Panc1 (cell line): Measurements from ENCODE around the gene STON1. TPM values are rescaled to one million over a fixed set of nuclear protein-coding genes. Genes with fewer than 3 reads are reported as not detected.
"Not testable (repeated sequence)": the region's sequence is repeated elsewhere in the genome, so short reads cannot be mapped to it uniquely, and the experiment has no call there.

ENCODE experiments used
- ATAC-seq: fragments of 200-7000 bp; cut with Tn5 transposase; 2 replicates; pipeline ENCODE4 v1.9.1; 2020; ENCODE audit warnings: mild to moderate bottlenecking, moderate library complexity
- BruUV-seq: library from RNA; stranded (reverse); fragments of 400-500 nt; replicated peaks from 2 replicates; lab custom pipeline; 2021; lab: Mats Ljungman, UMichigan
- CTCF ChIA-PET: fragments of 300-600 bp; sonication (Branson Sonifier 250); formaldehyde crosslinking; loops from one replicate; lab custom pipeline; 2022; ENCODE audit warnings: antibody characterized with exemption; lab: Charles Lee
- POLR2A ChIA-PET: fragments of 300-600 bp; sonication (Branson Sonifier 250); formaldehyde crosslinking; loops from one replicate; lab custom pipeline; 2022; ENCODE audit warnings: antibody characterized with exemption; lab: Charles Lee
- DNase-seq: peaks from one replicate; pipeline ENCODE4 v3.0.0-alpha.2; 2010; ENCODE audit warnings: low read depth, low spot score
- H3K27ac ChIP-seq: 2 replicates; pipeline ENCODE4 v1.5.1; 2011; ENCODE audit warnings: mild to moderate bottlenecking, low read length, inconsistent platforms
- H3K27me3 ChIP-seq: fragments of 200-500 bp; sonication (Bioruptor generic); 2 replicates; pipeline ENCODE4 v1.6.0; 2014; ENCODE audit warnings: low read length, inconsistent platforms; ENCODE audit not compliant: control insufficient read depth, insufficient read depth
- H3K36me3 ChIP-seq: fragments of 200-500 bp; sonication (Bioruptor generic); 2 replicates; pipeline ENCODE4 v1.5.1; 2014; ENCODE audit warnings: inconsistent platforms, mild to moderate bottlenecking, low read length, moderate library complexity; ENCODE audit not compliant: control insufficient read depth, insufficient read depth
- H3K4me1 ChIP-seq: 2 replicates; pipeline ENCODE4 v1.5.1; 2011; ENCODE audit warnings: inconsistent platforms, mild to moderate bottlenecking, low read length, moderate library complexity; ENCODE audit not compliant: control insufficient read depth, insufficient read depth
- H3K4me3 ChIP-seq, 2 experiments: 2 replicates each; pipeline ENCODE4 v1.5.1; 2011 to 2012; ENCODE audit warnings: low read depth in 2 of 2, low read length in 2 of 2, mild to moderate bottlenecking in 2 of 2, inconsistent platforms in 1 of 2, moderate library complexity in 1 of 2
- H3K9me3 ChIP-seq: fragments of 200-500 bp; sonication (Bioruptor generic); 2 replicates; pipeline ENCODE4 v1.5.1; 2014; ENCODE audit warnings: low read depth, mild to moderate bottlenecking, inconsistent platforms, low read length, moderate library complexity; ENCODE audit not compliant: control insufficient read depth, insufficient read depth
- CTCF ChIP-seq: fragments of 450-650 bp; IDR thresholded peaks from 2 replicates; pipeline ENCODE4 v1.5.1; 2017; ENCODE audit warnings: mild to moderate bottlenecking
- POLR2AphosphoS5 ChIP-seq: IDR thresholded peaks from 2 replicates; pipeline ENCODE4 v1.6.1; 2012; ENCODE audit warnings: mild to moderate bottlenecking, low read depth, low read length, moderate library complexity
- REST ChIP-seq, 2 experiments: IDR thresholded peaks; 2 replicates each; pipeline ENCODE4 v1.6.1; 2011 to 2012; ENCODE audit warnings: low read depth in 2 of 2, control low read depth in 1 of 2, low read length in 1 of 2, mild to moderate bottlenecking in 1 of 2, moderate library complexity in 1 of 2; ENCODE audit not compliant: insufficient read depth in 1 of 2
- SIN3A ChIP-seq: IDR thresholded peaks from 2 replicates; pipeline ENCODE4 v1.6.1; 2012; ENCODE audit warnings: low read depth, mild to moderate bottlenecking, low read length, moderate library complexity, borderline replicate concordance; ENCODE audit not compliant: insufficient read depth
- TCF7L2 ChIP-seq: IDR thresholded peaks from 2 replicates; pipeline ENCODE4 v1.6.1; 2011; ENCODE audit warnings: mild to moderate bottlenecking, low read depth, low read length, inconsistent platforms
- in situ Hi-C: cut with HindIII; loops from 2 replicates; pipeline ENCODE4 v1.10.0; 2016; ENCODE audit warnings: low sequenced_read_pairs, low pct_unique_long_range_greater_than_20kb
- intact Hi-C: fragments of 100-400 bp; cut with micrococcal nuclease; formaldehyde crosslinking; loops from one replicate; pipeline ENCODE4 v1.10.0; 2022; ENCODE audit not compliant: unreplicated experiment
- total RNA-seq: library from RNA; stranded (reverse); gene quantifications from one replicate; pipeline ENCODE4 v1.2.1, GENCODE V29; 2021; ENCODE audit not compliant: unreplicated experiment

The STON1 gene
- total RNA-seq, 1 experiment from 2014 or later = 0.92 TPM

GRCh38 chr2:48515513-48515985 is 14.4 kb upstream of the STON1 start:
- Histone ChIP-seq H3K27me3 (no peaks in the 10 kb centered on the region), H3K9me3 (no peaks in the 10 kb centered on the region), H3K27ac (no peak overlapping the region), H3K4me3 (no peak overlapping the region), H3K4me1 (no peaks in the 10 kb centered on the region), H3K36me3 (no peaks in the 10 kb centered on the region)
- CTCF ChIA-PET = no interaction called here
- no TSS peak for BruUV-seq
- ATAC-seq = no peak
- DNase-seq = no peak
- in situ Hi-C loops = no loop called here
- POLR2A ChIA-PET = no interaction called here
- no peak for TF ChIP-seq POLR2AphosphoS5
- no peak for TF ChIP-seq REST (IDR thresholded peaks at IDR 0.05; ENCODE audit: insufficient read depth in 1 of 2, low read depth in 2 of 2, low read length in 1 of 2)
- no peak for TF ChIP-seq TCF7L2
- TF ChIP-seq SIN3A = no peak
- TF ChIP-seq CTCF = no peak
- intact Hi-C loops = no loop called here

- ATAC-seq (no peak), DNase-seq (no peak)
- intact Hi-C loops = no loop called here
- BruUV-seq = no TSS peak
- in situ Hi-C loops = no loop called here
- ChIA-PET POLR2A (no interaction called here), CTCF (no interaction called here)
- no peaks in the 10 kb centered on the region for H3K36me3 ChIP-seq
- no peak for TF ChIP-seq POLR2AphosphoS5
- no peak overlapping the region for H3K4me3 ChIP-seq
- no peak overlapping the region for H3K27ac ChIP-seq
- H3K27me3 ChIP-seq = no peaks in the 10 kb centered on the region
- no peaks in the 10 kb centered on the region for H3K4me1 ChIP-seq
- no peaks in the 10 kb centered on the region for H3K9me3 ChIP-seq
These were observed 10.4 kb upstream of the STON1 start for GRCh38 chr2:48519593-48519992.

GRCh38 chr2:48524756-48525155 is 5.2 kb upstream of the STON1 start:
- CTCF ChIA-PET, POLR2A ChIA-PET, H3K4me3 ChIP-seq, H3K4me1 ChIP-seq, H3K27ac ChIP-seq, H3K27me3 ChIP-seq, H3K9me3 ChIP-seq, BruUV-seq, in situ Hi-C loops, ATAC-seq, H3K36me3 ChIP-seq, intact Hi-C loops, DNase-seq: not testable (repeated sequence)
